A549 (cell line): ENCODE results near the gene SEPTIN12. TPM values are rescaled to one million over a fixed set of nuclear protein-coding genes. Genes with fewer than 3 reads are reported as not detected.

ENCODE experiments used
- ATAC-seq, 2 experiments: fragments of 200-7000 bp in 1 of 2; fragments of >200 bp in 1 of 2; cut with Nextera tagmentation in 1 of 2; cut with Tn5 transposase in 1 of 2; 3 replicates each; pipeline versions ENCODE4 v1.8.0 to v1.9.1; 2018 to 2020; ENCODE audit warnings: mild to moderate bottlenecking in 1 of 2, moderate library complexity in 1 of 2
- CTCF ChIA-PET: fragments of 300-600 bp; sonication (Branson Sonifier 250); formaldehyde crosslinking; extraction: SDS; loops from one replicate; lab custom pipeline; 2021; ENCODE audit warnings: antibody characterized with exemption, inconsistent platforms; lab: Yijun Ruan, JAX
- POLR2A ChIA-PET: fragments of 350-600 bp; formaldehyde crosslinking; extraction: SDS; loops from one replicate; lab custom pipeline; 2021; ENCODE audit warnings: antibody characterized with exemption, inconsistent platforms; lab: Yijun Ruan, JAX
- DNase-seq, 2 experiments: peaks; one replicate each; pipeline versions ENCODE4 v3.0.0 to v3.0.0-alpha.2; 2011 to 2016; ENCODE audit warnings: low read depth in 1 of 2, low spot score in 1 of 2
- FAIRE-seq: peaks from 2 replicates; lab custom pipeline; 2011; peaks lifted over from hg19 to GRCh38; lab: Jason Lieb, UNC
- H3K27ac ChIP-seq, 2 experiments: fragments of >200 bp; sonication (Bioruptor Twin); formaldehyde crosslinking; 3 replicates each; pipeline ENCODE4 v1.5.1; 2016 to 2017
- H3K4me1 ChIP-seq: fragments of >200 bp; sonication (Bioruptor Twin); formaldehyde crosslinking; 3 replicates; pipeline ENCODE4 v1.6.1; 2016
- H3K4me2 ChIP-seq: fragments of >200 bp; sonication (Bioruptor Twin); formaldehyde crosslinking; 3 replicates; pipeline ENCODE4 v1.6.1; 2016
- H3K4me3 ChIP-seq: fragments of >200 bp; sonication (Bioruptor Twin); formaldehyde crosslinking; 3 replicates; pipeline ENCODE4 v1.5.1; 2016
- H3K9me3 ChIP-seq: fragments of >200 bp; sonication (Bioruptor Twin); formaldehyde crosslinking; 3 replicates; pipeline ENCODE4 v1.6.1; 2016
- BHLHE40 ChIP-seq: IDR thresholded peaks from 2 replicates; pipeline ENCODE4 v1.6.1; 2012; ENCODE audit warnings: low read depth, low read length, inconsistent platforms
- EHF ChIP-seq: fragments of 250-450 bp; sonication (Bioruptor Pico); IDR thresholded peaks from 2 replicates; pipeline ENCODE4 v1.5.0; 2020; ENCODE audit warnings: mild to moderate bottlenecking
- FOSL2 ChIP-seq, 2 experiments: fragments of 450-650 bp in 1 of 2; fragments of >200 bp in 1 of 2; sonication (Bioruptor Twin) in 1 of 2; formaldehyde crosslinking; IDR thresholded peaks; 2 replicates each; pipeline versions ENCODE4 v1.5.0 to v1.6.1; 2016 to 2020; ENCODE audit warnings: mild to moderate bottlenecking in 1 of 2, moderate library complexity in 1 of 2
- FOXS1 ChIP-seq: fragments of 250-450 bp; sonication (Bioruptor Pico); IDR thresholded peaks from 2 replicates; pipeline ENCODE4 v1.5.0; 2020; ENCODE audit warnings: mild to moderate bottlenecking, moderate library complexity
- HOXA7 ChIP-seq: fragments of 250-450 bp; sonication (Bioruptor Pico); IDR thresholded peaks from 2 replicates; pipeline ENCODE4 v1.5.0; 2020; ENCODE audit warnings: mild to moderate bottlenecking, moderate library complexity
- HOXB13 ChIP-seq: fragments of 250-450 bp; sonication (Bioruptor Pico); IDR thresholded peaks from 2 replicates; pipeline ENCODE4 v1.5.0; 2020; ENCODE audit warnings: low read depth, mild to moderate bottlenecking, moderate library complexity
- HOXB5 ChIP-seq: fragments of 250-450 bp; sonication (Bioruptor Pico); IDR thresholded peaks from 2 replicates; pipeline ENCODE4 v1.5.0; 2020; ENCODE audit warnings: mild to moderate bottlenecking, moderate library complexity
- JUN ChIP-seq, 2 experiments: fragments of >200 bp; sonication (Bioruptor Twin); formaldehyde crosslinking; IDR thresholded peaks; 2 replicates in 1 of 2; 3 replicates in 1 of 2; pipeline ENCODE4 v1.6.1; 2016 to 2017
- JUNB ChIP-seq: fragments of >200 bp; sonication (Bioruptor Twin); formaldehyde crosslinking; IDR thresholded peaks from 2 replicates; pipeline ENCODE4 v1.6.1; 2016
- KDM5A ChIP-seq: fragments of 200-600 bp; sonication (generic); IDR thresholded peaks from 2 replicates; pipeline ENCODE4 v1.6.1; 2016; ENCODE audit warnings: antibody characterized with exemption, mild to moderate bottlenecking
- NPAS2 ChIP-seq: fragments of 250-450 bp; sonication (Bioruptor Pico); IDR thresholded peaks from 2 replicates; pipeline ENCODE4 v1.8.0; 2022; ENCODE audit warnings: mild to moderate bottlenecking, moderate library complexity, borderline replicate concordance
- POLR2A ChIP-seq: IDR thresholded peaks from 2 replicates; pipeline ENCODE4 v1.6.1; 2012; ENCODE audit warnings: mild to moderate bottlenecking, low read length
- RAD21 ChIP-seq, 2 experiments: fragments of >200 bp in 1 of 2; sonication (Bioruptor Twin) in 1 of 2; formaldehyde crosslinking in 1 of 2; IDR thresholded peaks in 1 of 2; conservative IDR thresholded peaks in 1 of 2; 2 replicates in 1 of 2; 3 replicates in 1 of 2; pipeline ENCODE4 v1.6.1; 2012 to 2018; ENCODE audit warnings: inconsistent platforms in 1 of 2
- RARB ChIP-seq: fragments of 250-450 bp; sonication (Bioruptor Pico); IDR thresholded peaks from 2 replicates; pipeline ENCODE4 v1.8.0; 2021; ENCODE audit warnings: mild to moderate bottlenecking, moderate library complexity
- REST ChIP-seq: fragments of 200-600 bp; sonication (generic); IDR thresholded peaks from 2 replicates; pipeline ENCODE4 v1.6.1; 2016; ENCODE audit warnings: antibody characterized with exemption, mild to moderate bottlenecking, moderate library complexity
- RFX5 ChIP-seq: fragments of 450-650 bp; IDR thresholded peaks from 2 replicates; pipeline ENCODE4 v1.7.1; 2014; ENCODE audit warnings: antibody characterized with exemption, mild to moderate bottlenecking, moderate library complexity
- SREBF2 ChIP-seq: fragments of 450-650 bp; IDR thresholded peaks from 2 replicates; pipeline ENCODE4 v1.6.1; 2014; ENCODE audit warnings: mild to moderate bottlenecking, moderate library complexity
- ZSCAN20 ChIP-seq: fragments of 250-450 bp; sonication (Bioruptor Pico); IDR thresholded peaks from 2 replicates; pipeline ENCODE4 v1.8.0; 2022; ENCODE audit warnings: mild to moderate bottlenecking, moderate library complexity
- WGBS: methylation state at CpG from one replicate; pipeline ENCODE4 v1.1.6; 2017; ENCODE audit errors: missing lambda C conversion rate; 5-methylcytosine and 5-hydroxymethylcytosine counted together
- polyA plus RNA-seq, 4 experiments: library from polyadenylated mRNA; depleted of rRNA in 3 of 4; stranded (reverse); fragments of >200 nt; fragmentation: RNase III in 1 of 4; extraction: RNeasy Plus Mini Kit Qiagen cat#74134 plus additional on column Dnase treatment in 1 of 4; gene quantifications; 2 replicates in 3 of 4; 3 replicates in 1 of 4; pipeline ENCODE4 v1.2.3, GENCODE V29; 2011 to 2017
- TF ChIP-seq, protein P1 (sequence below): IDR thresholded peaks from 2 replicates; pipeline ENCODE4 v1.6.1; 2012; ENCODE audit warnings: low read depth, borderline replicate concordance
- TF ChIP-seq, protein P2 (sequence below): fragments of 150-350 bp; IDR thresholded peaks from 2 replicates; pipeline ENCODE4 v1.6.1; 2014; ENCODE audit warnings: low read depth, mild to moderate bottlenecking, low read length

The SEPTIN12 gene
- polyA plus RNA-seq, 2 of the 4 experiments (the other 2 are of a cell fraction), result 0.14 TPM; not detected in 1

DNA sequence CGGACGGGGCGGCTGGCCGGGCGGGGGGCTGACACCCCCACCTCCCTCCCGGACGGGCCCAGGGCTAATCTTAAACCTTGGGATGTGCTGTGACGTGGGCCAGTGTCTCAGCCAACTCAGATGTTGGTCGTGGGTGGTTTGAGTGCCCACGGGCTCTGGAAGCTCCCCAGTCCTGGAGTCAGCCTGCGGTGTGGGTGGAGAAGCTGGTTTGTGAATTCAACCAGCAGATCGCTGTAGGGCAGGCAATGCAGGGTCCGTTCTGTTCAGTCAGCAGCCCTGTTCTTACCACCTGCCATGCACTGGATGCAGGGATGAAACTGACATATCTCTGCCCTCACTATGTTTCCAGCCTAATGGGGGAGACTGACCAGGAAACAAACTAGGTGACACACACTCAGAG is 13.1 kb downstream of the SEPTIN12 start:
- 82% methylated on average over 5 of the region's 13 CpGs for WGBS
- no peak overlapping the region for H3K27ac ChIP-seq
- ATAC-seq (0 out of 6 replicates have a peak, but pooled peaks of 1 of the 2 experiments have one; percentile 34), FAIRE-seq (no peak), DNase-seq (no peak)
- no peak overlapping the region for H3K4me3 ChIP-seq
- H3K9me3 ChIP-seq, result no peaks in the 10 kb centered on the region
- H3K4me1 ChIP-seq, result no peaks in the 10 kb centered on the region
- no peak overlapping the region for H3K4me2 ChIP-seq
- ChIA-PET CTCF (interaction anchor here (1.0 to 1.6 kb wide), 2 partner anchors 13 to 181 kb away, joined by 3 to 4 read pairs; partner anchors contain the start of gene SEPTIN12), POLR2A (no interaction called here)
- no peak for TF ChIP-seq FOSL2 (IDR thresholded peaks at IDR 0.05)
- no peak for TF ChIP-seq FOSL2 (CRISPR knock-in tag; IDR thresholded peaks at IDR 0.05)
- no peak for TF ChIP-seq HOXA7 (CRISPR knock-in tag)
- TF ChIP-seq, protein P1, sequence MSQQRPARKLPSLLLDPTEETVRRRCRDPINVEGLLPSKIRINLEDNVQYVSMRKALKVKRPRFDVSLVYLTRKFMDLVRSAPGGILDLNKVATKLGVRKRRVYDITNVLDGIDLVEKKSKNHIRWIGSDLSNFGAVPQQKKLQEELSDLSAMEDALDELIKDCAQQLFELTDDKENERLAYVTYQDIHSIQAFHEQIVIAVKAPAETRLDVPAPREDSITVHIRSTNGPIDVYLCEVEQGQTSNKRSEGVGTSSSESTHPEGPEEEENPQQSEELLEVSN, result no peak
- TF ChIP-seq HOXB13 (CRISPR knock-in tag), result no peak
- TF ChIP-seq NPAS2, result no peak
- no peak for TF ChIP-seq ZSCAN20
- TF ChIP-seq REST, result no peak
- no peak for TF ChIP-seq EHF
- no peak for TF ChIP-seq POLR2A

DNA sequence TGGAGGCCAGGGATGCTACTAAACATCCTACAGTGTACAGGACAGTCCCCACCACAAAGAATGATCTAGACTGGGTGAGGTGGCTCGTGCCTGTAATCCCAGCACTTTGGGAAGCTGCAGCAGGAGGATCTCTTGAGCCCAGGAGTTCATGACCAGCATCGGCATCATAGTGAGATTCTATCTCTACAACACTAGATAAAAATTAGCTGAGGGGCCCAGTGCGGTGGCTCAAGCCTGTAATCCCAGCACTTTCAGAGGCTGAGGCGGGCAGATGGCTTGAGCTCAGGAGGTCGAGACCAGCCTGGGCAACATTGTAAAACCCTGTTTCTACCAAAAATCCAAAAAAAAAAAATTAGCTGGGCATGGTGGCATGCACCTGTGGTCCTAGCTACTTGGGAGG is 15.8 kb downstream of the SEPTIN12 start:
- ChIA-PET CTCF (interaction anchor here (0.6 to 1.3 kb wide), 4 partner anchors 24 to 184 kb away, joined by 3 to 4 read pairs (median 3); partner anchors contain the start of genes ANKS3 and DNAAF8), POLR2A (no interaction called here)
- Histone ChIP-seq H3K27ac (no peak overlapping the region), H3K9me3 (no peaks in the 10 kb centered on the region), H3K4me3 (no peak overlapping the region), H3K4me2 (no peak overlapping the region), H3K4me1 (peaks cover 9% of the 10 kb centered on the region; the same call in 2 of the 3 replicates)
- TF ChIP-seq EHF (no peak), FOXS1 (CRISPR knock-in tag) (no peak), SREBF2 (no peak), RFX5 (no peak), RARB (CRISPR knock-in tag) (no peak), JUN (IDR thresholded peaks at IDR 0.05) (no peak), JUNB (no peak), RAD21 (conservative IDR thresholded peaks at IDR 0.05 in 1 of 2, IDR thresholded peaks at IDR 0.05 in 1 of 2) (no peak), HOXB5 (no peak), KDM5A (no peak), BHLHE40 (no peak)
- TF ChIP-seq, protein P2, sequence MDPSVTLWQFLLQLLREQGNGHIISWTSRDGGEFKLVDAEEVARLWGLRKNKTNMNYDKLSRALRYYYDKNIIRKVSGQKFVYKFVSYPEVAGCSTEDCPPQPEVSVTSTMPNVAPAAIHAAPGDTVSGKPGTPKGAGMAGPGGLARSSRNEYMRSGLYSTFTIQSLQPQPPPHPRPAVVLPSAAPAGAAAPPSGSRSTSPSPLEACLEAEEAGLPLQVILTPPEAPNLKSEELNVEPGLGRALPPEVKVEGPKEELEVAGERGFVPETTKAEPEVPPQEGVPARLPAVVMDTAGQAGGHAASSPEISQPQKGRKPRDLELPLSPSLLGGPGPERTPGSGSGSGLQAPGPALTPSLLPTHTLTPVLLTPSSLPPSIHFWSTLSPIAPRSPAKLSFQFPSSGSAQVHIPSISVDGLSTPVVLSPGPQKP, result no peak
- no peak for DNase-seq
- FAIRE-seq, result no peak
- 71% methylated on average over 5 of the region's 5 CpGs for WGBS
- ATAC-seq, result no peak
